Endothelial cell of umbilical vein (primary cell): ENCODE measurements around the gene CALD1.

ENCODE experiments used
- CTCF ChIP-seq, 2 donors: IDR thresholded peaks; 1 replicate in 1 of 2; 2 replicates in 1 of 2; pipeline ENCODE4 v1.5.1; 2011; ENCODE audit warnings: low read length in 2 of 2, mild to moderate bottlenecking in 2 of 2, moderate library complexity in 2 of 2, control low read depth in 1 of 2, inconsistent platforms in 1 of 2, low read depth in 1 of 2; ENCODE audit not compliant: insufficient read depth in 1 of 2; ENCODE audit errors: extremely low read depth in 1 of 2
- EZH2 ChIP-seq: IDR thresholded peaks from 2 replicates; pipeline ENCODE4 v1.6.1; 2012; ENCODE audit warnings: borderline replicate concordance, low read depth, mild to moderate bottlenecking, moderate library complexity, low read length, inconsistent platforms; ENCODE audit not compliant: severe bottlenecking
- FOS ChIP-seq: IDR thresholded peaks from 2 replicates; pipeline ENCODE4 v1.6.1; 2011; ENCODE audit warnings: mild to moderate bottlenecking, low read length, moderate library complexity, borderline replicate concordance; ENCODE audit not compliant: insufficient read depth
- POLR2A ChIP-seq: IDR thresholded peaks from 2 replicates; pipeline ENCODE4 v1.6.1; 2012; ENCODE audit warnings: low read depth, mild to moderate bottlenecking, control low read depth, low read length

GRCh38 chr7:134985894-134986362 lies 206.5 kb downstream of the CALD1 start:
- TF ChIP-seq FOS, result no peak
- TF ChIP-seq POLR2A, result no peak
- no peak for TF ChIP-seq EZH2
- no peak for TF ChIP-seq CTCF (IDR thresholded peaks at IDR 0.05; ENCODE audit: extremely low read depth in 1 of 2, insufficient read depth in 1 of 2, low read depth in 1 of 2, low read length in 2 of 2)
